Hepatocyte (in vitro differentiated cells): ENCODE results near the gene ADRA1B. TPM values are rescaled to one million over a fixed set of nuclear protein-coding genes. Genes with fewer than 3 reads are reported as not detected.
A peak's percentile ranks its signal among the peaks of the same experiment; 100 is the strongest.

ENCODE experiments used
- DNase-seq: peaks from one replicate; pipeline ENCODE4 v3.0.0-alpha.2; 2016; ENCODE audit warnings: low spot score
- H2AFZ ChIP-seq: fragments of 200-600 bp; sonication (generic); 2 replicates; pipeline ENCODE4 v1.6.0; 2016; ENCODE audit warnings: antibody characterized with exemption, mild to moderate bottlenecking
- H3K27ac ChIP-seq: fragments of 200-600 bp; sonication (generic); 2 replicates; pipeline ENCODE4 v1.5.1; 2016; ENCODE audit warnings: mild to moderate bottlenecking
- H3K27me3 ChIP-seq: fragments of 200-600 bp; sonication (generic); 2 replicates; pipeline ENCODE4 v1.6.1; 2016
- H3K36me3 ChIP-seq: fragments of 200-600 bp; sonication (generic); replicated peaks from 2 replicates; pipeline ENCODE4 v1.5.1; 2016; ENCODE audit warnings: low read depth; ENCODE audit not compliant: insufficient read depth
- H3K4me1 ChIP-seq: fragments of 200-600 bp; sonication (generic); 2 replicates; pipeline ENCODE4 v1.5.1; 2016; ENCODE audit warnings: mild to moderate bottlenecking, moderate library complexity; ENCODE audit not compliant: insufficient read depth
- H3K4me2 ChIP-seq: fragments of 200-600 bp; sonication (generic); 2 replicates; pipeline ENCODE4 v1.6.0; 2016
- H3K4me3 ChIP-seq: fragments of 200-600 bp; sonication (generic); 2 replicates; pipeline ENCODE4 v1.5.1; 2016; ENCODE audit warnings: mild to moderate bottlenecking
- H3K79me2 ChIP-seq: fragments of 200-600 bp; sonication (generic); 2 replicates; pipeline ENCODE4 v1.6.0; 2017; ENCODE audit warnings: mild to moderate bottlenecking
- H3K9me2 ChIP-seq: fragments of 200-600 bp; sonication (generic); replicated peaks from 2 replicates; pipeline ENCODE4 v1.6.0; 2017; ENCODE audit warnings: mild to moderate bottlenecking; ENCODE audit not compliant: insufficient read depth
- H3K9me3 ChIP-seq: fragments of 200-600 bp; sonication (generic); 2 replicates; pipeline ENCODE4 v1.5.1; 2016; ENCODE audit warnings: low read depth, mild to moderate bottlenecking
- H4K20me1 ChIP-seq: fragments of 200-600 bp; sonication (generic); 2 replicates; pipeline ENCODE4 v1.6.0; 2016; ENCODE audit warnings: mild to moderate bottlenecking; ENCODE audit not compliant: insufficient read depth, poor library complexity, severe bottlenecking
- EZH2 ChIP-seq: fragments of 200-600 bp; sonication (generic); IDR thresholded peaks from 2 replicates; pipeline ENCODE4 v1.6.1; 2016; ENCODE audit warnings: antibody characterized with exemption, mild to moderate bottlenecking, borderline replicate concordance
- EZH2phosphoT487 ChIP-seq: fragments of 200-600 bp; sonication (generic); IDR thresholded peaks from one replicate; pipeline ENCODE4 v1.6.1; 2018; ENCODE audit warnings: antibody characterized with exemption, mild to moderate bottlenecking, low read depth, moderate library complexity; ENCODE audit not compliant: unreplicated experiment, severe bottlenecking
- WGBS: methylation state at CpG from one replicate; pipeline ENCODE4 v1.1.6; 2016; ENCODE audit warnings: low lambda C conversion rate; ENCODE audit errors: missing lambda C conversion rate; 5-methylcytosine and 5-hydroxymethylcytosine counted together
- polyA plus RNA-seq: library from polyadenylated mRNA; unstranded; fragments of >200 nt; fragmentation: Nextera tagmentation; extraction: Ambion mirVana; gene quantifications from 2 replicates; pipeline ENCODE4 v1.2.1, GENCODE V29; 2016
- total RNA-seq: library from RNA; depleted of rRNA; stranded (reverse); fragments of >200 nt; gene quantifications from 2 replicates; pipeline ENCODE4 v1.2.3, GENCODE V29; 2014
- TF ChIP-seq, protein P1 (sequence below): fragments of 200-600 bp; sonication (generic); IDR thresholded peaks from 2 replicates; pipeline ENCODE4 v1.5.1; 2016; ENCODE audit warnings: antibody characterized with exemption, mild to moderate bottlenecking; ENCODE audit not compliant: poor library complexity

ADRA1B gene
- total and polyA plus RNA-seq, 2 experiments from 2014 or later = 2.6 to 3.5 TPM

GRCh38 chr5:159897786-159898393, 18.4 kb upstream of the ADRA1B start:
- Histone ChIP-seq H3K36me3 (no peaks in the 10 kb centered on the region), H3K9me2 (no peaks in the 10 kb centered on the region), H3K4me2 (no peak overlapping the region), H3K9me3 (no peaks in the 10 kb centered on the region), H3K27me3 (peaks cover 7% of the 10 kb centered on the region), H2AFZ (no peak overlapping the region), H3K27ac (no peak overlapping the region), H3K4me3 (no peak overlapping the region), H3K4me1 (peaks cover 4% of the 10 kb centered on the region), H4K20me1 (no peaks in the 10 kb centered on the region), H3K79me2 (no peaks in the 10 kb centered on the region)
- TF ChIP-seq EZH2phosphoT487 (no peak), EZH2 (no peak)
- TF ChIP-seq, protein P1, sequence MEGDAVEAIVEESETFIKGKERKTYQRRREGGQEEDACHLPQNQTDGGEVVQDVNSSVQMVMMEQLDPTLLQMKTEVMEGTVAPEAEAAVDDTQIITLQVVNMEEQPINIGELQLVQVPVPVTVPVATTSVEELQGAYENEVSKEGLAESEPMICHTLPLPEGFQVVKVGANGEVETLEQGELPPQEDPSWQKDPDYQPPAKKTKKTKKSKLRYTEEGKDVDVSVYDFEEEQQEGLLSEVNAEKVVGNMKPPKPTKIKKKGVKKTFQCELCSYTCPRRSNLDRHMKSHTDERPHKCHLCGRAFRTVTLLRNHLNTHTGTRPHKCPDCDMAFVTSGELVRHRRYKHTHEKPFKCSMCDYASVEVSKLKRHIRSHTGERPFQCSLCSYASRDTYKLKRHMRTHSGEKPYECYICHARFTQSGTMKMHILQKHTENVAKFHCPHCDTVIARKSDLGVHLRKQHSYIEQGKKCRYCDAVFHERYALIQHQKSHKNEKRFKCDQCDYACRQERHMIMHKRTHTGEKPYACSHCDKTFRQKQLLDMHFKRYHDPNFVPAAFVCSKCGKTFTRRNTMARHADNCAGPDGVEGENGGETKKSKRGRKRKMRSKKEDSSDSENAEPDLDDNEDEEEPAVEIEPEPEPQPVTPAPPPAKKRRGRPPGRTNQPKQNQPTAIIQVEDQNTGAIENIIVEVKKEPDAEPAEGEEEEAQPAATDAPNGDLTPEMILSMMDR = no peak
- DNase-seq = no peak
- WGBS = 92% methylated on average over 6 of the region's 6 CpGs

DNA sequence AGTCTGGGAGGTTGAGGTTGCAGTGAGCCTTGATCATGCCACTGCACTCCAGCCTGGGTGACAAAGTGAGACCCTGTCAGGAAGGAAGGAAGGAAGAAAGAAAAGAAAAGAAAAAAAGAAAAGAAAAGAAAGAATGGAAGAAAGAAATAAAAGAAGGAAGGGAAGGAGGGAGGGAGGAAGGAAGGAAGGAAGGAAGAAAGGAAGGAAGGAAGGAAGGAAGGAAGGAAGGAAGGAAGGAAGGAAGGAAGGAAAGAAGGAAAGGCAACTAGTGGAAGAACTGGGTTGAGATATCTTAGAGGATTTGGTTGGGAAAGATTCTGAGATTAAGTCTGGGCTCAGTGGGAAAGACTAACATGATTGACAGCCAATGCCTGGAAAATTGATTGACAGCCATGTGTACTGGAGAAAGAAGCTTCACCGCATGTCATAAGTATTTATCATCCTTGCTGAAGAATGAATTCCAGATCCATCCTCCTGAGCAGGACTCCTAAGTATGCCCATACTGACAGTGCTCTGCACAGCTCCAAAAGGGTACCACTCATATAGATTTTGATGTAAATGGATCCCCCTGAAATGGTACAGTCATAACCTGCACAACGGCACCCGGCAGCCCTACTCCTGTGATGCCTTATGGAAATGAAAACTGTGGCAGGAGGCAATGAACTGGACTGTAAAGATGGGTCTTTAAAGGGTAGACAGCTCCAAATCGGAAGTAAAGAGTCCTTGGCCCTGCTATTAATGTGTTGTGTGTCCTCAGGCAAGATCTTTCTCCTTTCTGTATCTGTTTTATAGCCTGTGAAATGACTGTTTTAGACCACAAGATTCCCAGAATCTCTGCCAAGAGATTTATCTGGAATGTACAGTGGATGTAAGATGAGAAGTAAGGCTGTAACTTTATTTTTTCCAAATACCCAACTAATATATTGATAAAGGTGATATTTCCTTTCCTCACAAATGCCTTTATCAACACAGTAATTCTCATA, 16.9 kb upstream of the ADRA1B start:
- Histone ChIP-seq H4K20me1 (no peaks in the 10 kb centered on the region), H3K4me3 (no peak overlapping the region), H3K27ac (no peak overlapping the region), H3K79me2 (no peaks in the 10 kb centered on the region), H2AFZ (no peak overlapping the region), H3K9me2 (no peaks in the 10 kb centered on the region), H3K36me3 (no peaks in the 10 kb centered on the region), H3K27me3 (peaks cover 7% of the 10 kb centered on the region), H3K4me1 (peaks cover 4% of the 10 kb centered on the region), H3K9me3 (no peaks in the 10 kb centered on the region), H3K4me2 (peak overlapping the region; percentile 20)
- WGBS = 50% methylated on average over 4 of the region's 4 CpGs
- DNase-seq = no peak
- TF ChIP-seq, protein P1 = no peak

DNA sequence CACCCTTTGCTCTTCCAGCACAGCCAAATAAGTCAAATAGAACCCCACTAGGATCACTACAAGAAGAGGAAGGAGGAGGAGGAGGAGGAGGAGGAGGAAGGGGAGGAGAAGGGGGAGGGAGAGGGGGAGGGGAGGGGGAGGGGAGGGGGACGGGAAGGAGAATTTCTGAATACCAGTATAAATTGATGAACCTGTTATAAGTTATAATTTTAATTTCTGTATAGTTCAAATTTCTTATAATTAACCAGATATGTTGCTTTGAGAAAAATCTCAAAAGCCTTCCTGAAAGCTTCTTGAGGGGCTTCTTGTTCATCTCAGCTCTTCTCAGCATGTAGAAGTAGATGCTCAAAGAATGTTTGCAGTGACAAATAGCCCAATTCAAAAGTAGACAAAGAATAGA, 15.0 kb upstream of the ADRA1B start:
- no peaks in the 10 kb centered on the region for H3K79me2 ChIP-seq
- no peak overlapping the region for H3K4me3 ChIP-seq
- no peak overlapping the region for H3K4me2 ChIP-seq
- no peak overlapping the region for H3K27ac ChIP-seq
- H3K27me3 ChIP-seq = peaks cover 7% of the 10 kb centered on the region
- peaks cover 4% of the 10 kb centered on the region for H3K4me1 ChIP-seq
- H2AFZ ChIP-seq = no peak overlapping the region
- WGBS = no CpG with 5 or more reads among the region's 1 CpG
- H4K20me1 ChIP-seq = no peaks in the 10 kb centered on the region
- no peaks in the 10 kb centered on the region for H3K9me2 ChIP-seq
- no peaks in the 10 kb centered on the region for H3K36me3 ChIP-seq
- no peaks in the 10 kb centered on the region for H3K9me3 ChIP-seq
- DNase-seq = no peak
- TF ChIP-seq, protein P1 = no peak
- no peak for TF ChIP-seq EZH2phosphoT487
- no peak for TF ChIP-seq EZH2
